Activated CD4-positive, alpha-beta T cell treated with anti-CD3 and anti-CD28 coated beads for 4 hours (primary cell): ENCODE measurements around the gene VWA7.

Source experiments
- DNase-seq, 2 donors: peaks; one replicate each; pipeline ENCODE4 v3.0.0-alpha.2; 2020

VWA7 gene

DNA sequence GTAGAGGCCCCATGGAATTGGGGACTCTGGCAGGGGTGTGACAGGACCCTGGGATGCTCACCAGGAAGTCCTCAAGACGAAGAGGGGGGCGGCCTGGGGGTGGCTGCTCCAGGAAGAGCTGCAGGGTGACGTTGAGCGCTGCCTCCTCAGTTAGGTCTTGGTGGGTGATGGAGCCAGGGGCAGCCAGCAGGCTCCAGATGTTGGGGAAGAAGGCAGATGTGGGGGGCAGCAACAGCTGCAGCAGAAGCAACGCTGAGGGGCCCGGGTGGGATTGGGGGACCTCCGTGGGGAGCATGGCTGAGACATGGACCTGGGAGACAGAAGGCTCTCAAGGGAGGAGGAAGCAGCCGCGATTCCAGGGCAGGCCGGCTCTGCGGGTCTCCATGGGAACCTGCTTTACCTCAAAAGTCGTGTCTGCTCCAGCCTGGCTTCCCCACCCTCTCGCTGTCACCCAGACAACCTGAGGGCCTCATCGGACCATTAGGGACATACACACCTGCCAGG lies 591 bp downstream of the VWA7 start:
- DNase-seq = no peak

- DNase-seq = no peak
Observed at GRCh38 chr6:31775633-31776484, 1.3 kb downstream of the VWA7 start.

GRCh38 chr6:31775184-31775583 lies 1.9 kb downstream of the VWA7 start:
- no peak for DNase-seq

- DNase-seq = peak; percentile 53 to 59
Observed at GRCh38 chr6:31771992-31772358, 5.2 kb downstream of the VWA7 start.

DNA sequence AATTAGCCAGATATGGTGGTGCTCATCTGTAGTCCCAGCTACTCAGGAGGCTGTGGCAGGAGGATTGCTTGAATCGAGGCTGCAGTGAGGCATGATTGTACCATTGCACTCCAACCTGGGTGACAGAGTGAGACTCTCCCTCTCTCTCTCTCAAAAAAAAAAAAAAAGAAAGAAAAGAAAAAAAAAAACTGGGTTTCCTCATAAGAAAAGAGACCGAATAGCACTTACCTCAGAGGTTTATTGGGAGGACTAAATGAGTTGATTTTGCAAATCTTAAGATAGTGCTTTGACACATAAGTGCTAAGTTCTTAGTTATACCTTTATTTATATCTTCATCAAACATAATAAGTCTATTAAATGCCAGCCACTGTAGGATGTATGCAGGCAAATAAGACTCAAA lies 6.3 kb downstream of the VWA7 start:
- DNase-seq = no peak

GRCh38 chr6:31769684-31770371 lies 7.3 kb downstream of the VWA7 start:
- peak; percentile 72 to 79 for DNase-seq

DNA sequence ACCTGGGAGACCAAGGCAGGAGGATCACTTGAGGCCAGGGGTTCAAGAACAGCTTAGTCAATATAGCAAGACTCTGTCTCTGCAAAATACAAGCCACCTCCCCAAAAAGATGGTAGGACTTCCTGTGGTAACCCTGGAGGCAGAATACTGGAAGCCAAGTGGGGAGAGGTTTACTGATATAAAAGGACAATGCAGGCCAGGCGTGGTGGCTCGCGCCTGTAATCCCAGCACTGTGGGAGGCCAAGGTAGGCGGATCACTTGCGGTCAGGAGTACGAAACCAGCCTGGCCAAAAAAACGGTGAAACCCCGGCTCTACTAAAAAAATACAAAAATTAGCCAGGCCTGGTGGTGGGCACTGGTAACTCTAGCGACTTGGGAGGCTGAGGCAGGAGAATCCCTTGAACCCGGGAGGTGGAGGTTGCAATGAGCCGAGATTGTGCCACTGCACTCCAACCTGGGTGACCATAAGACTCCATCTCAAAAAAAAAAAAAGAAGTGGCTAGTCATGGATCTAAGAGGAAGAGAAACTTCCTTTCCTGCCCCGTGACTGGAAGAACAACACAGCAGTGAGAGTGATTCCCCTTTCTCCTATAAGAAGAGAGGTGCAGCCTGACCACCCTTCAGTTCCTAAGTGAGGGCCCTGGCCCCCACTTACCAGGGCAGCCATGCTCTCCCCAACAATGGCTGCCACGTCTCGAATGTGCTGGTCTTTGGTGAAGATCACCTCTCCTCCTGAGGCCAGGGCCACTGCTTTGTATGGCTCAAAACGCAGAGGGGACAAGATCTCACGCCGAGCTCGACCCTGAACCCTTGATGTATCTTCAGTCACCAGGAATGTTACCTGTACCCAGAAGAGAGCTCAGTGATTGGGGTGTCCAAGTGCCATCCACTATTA lies 8.5 kb downstream of the VWA7 start:
- DNase-seq = no peak

- no peak for DNase-seq
Observed at GRCh38 chr6:31767096-31767645, 10.0 kb downstream of the VWA7 start.

- DNase-seq = no peak
Observed at GRCh38 chr6:31765910-31766794, 11.0 kb downstream of the VWA7 start.

DNA sequence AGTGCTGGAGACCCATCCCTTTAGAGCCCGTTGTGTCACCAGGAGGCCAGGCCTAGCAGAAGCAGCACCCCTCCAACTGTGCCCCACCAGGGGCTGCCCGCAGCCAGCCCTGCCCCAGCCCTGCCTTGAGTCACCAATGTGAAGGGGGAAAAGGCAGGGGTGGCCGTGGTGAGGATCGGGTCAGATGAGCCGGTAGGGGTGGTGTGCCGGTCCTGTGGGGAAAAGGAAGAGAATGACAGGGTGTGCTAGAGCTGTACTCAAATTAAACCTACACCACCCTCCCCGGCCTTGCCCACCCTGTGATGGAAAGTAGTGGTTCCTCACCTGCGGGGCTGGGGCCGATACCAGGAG lies 11.6 kb downstream of the VWA7 start:
- DNase-seq = no peak

DNA sequence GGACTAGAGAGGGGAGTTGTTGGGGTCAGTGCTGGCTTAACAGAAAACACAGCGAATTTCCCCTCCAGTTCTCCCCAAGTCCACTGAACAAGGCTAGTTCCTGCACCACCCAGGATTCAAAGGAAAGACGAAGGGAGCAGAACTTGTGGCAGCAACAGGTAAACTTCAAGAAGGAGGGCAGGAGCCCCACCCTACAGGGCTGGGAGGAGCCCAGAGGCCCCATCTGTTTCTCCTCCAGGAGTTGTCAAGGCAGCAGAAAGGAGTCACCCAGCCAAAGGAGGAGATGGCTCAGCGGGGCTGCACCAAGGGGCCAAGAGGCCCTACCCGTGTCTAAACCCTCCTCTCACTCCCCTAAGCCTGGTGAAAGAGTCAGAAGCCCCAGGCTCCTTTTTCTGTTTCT lies 12.9 kb downstream of the VWA7 start:
- DNase-seq = no peak

DNA sequence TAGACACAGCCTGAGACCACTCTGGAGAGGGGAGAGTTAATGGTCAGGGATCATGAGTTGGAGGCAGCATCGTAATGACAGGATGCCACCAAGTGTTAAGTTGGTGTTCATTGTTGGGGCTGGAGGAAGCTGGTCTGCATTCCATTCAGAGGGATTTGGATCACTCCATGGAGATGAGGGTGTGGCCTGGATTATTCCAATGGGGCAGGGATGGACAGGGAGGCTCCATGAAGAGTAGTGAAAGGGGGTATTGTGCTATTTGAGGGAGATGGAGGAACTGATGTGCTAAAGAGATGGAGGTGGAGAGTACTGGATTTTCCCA lies 13.5 kb downstream of the VWA7 start:
- no peak for DNase-seq

GRCh38 chr6:31762878-31763618 lies 14.1 kb downstream of the VWA7 start:
- no peak for DNase-seq

- no peak for DNase-seq
Observed at GRCh38 chr6:31762356-31762755, 14.8 kb downstream of the VWA7 start, which contains the start of gene SAPCD1. TSS of gene SAPCD1 (plus strand) at chr6:31762656. CDS start at chr6:31763055, 399 bp downstream.

DNA sequence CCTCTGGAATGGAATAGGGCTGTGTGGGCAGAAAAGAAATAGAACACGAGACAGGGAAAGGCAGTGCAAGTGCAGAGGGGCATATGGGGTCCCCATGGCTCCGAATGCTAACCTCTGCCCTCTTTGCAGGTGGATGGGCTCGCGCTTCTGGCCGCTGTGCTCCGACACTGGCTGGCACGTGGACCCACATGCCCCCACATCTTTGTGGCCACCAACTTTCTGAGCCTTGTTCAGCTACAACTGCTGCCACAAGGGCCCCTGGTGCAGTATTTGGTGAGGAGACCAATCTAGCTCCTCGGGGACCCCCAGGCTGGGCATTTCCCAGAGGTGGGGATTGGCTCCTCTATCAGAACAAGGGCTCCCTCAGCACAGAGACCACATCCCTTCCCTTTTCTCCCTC lies 15.8 kb downstream of the VWA7 start:
- DNase-seq = no peak

GRCh38 chr6:31760790-31761189 lies 16.3 kb downstream of the VWA7 start:
- no peak for DNase-seq

DNA sequence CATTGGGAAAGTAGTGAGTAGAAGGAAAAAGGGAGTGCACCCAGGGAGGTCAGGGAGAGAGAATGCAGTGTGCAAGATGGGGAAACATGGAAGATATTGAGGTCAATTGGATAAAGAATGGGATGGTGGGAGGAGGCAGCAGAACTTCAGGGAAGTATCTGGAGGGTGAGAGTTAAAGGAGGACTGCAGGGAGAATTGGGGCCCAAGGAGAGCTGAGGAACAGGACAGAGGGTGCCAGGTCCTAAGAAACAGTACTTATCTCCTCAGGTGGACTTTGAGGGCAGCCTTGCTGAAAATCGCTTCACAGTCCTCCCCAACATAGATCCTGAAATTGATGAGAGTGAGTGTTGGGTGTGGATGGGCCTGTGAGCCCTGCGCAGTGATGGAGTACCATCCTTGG lies 18.8 kb downstream of the VWA7 start:
- DNase-seq = no peak

GRCh38 chr6:31752739-31753319 lies 24.3 kb downstream of the VWA7 start:
- no peak for DNase-seq

- no peak for DNase-seq
Observed at GRCh38 chr6:31750411-31751022, 26.6 kb downstream of the VWA7 start.

- no peak for DNase-seq
Observed at GRCh38 chr6:31749301-31750036, 27.7 kb downstream of the VWA7 start.
